GM19099 (cell line): Measurements from ENCODE around the gene TMC6.

Source experiments
- POLR2A ChIP-seq: IDR thresholded peaks from 3 replicates; pipeline ENCODE4 v1.6.1; 2011; ENCODE audit warnings: low read depth; ENCODE audit not compliant: insufficient read length; ENCODE audit errors: extremely low read depth

Gene TMC6

GRCh38 chr17:78089576-78090281, 38.8 kb downstream of the TMC6 start:
- TF ChIP-seq POLR2A = no peak

- no peak for TF ChIP-seq POLR2A
Observed at GRCh38 chr17:78088529-78088928, 40.0 kb downstream of the TMC6 start.

GRCh38 chr17:78086740-78087139, 41.8 kb downstream of the TMC6 start:
- TF ChIP-seq POLR2A = no peak

- TF ChIP-seq POLR2A = no peak
Observed at GRCh38 chr17:78082988-78083387, 45.6 kb downstream of the TMC6 start.

GRCh38 chr17:78081551-78081950, 47.0 kb downstream of the TMC6 start:
- TF ChIP-seq POLR2A = no peak

- TF ChIP-seq POLR2A = no peak
Observed at GRCh38 chr17:78079253-78079652, 49.3 kb downstream of the TMC6 start.

- no peak for TF ChIP-seq POLR2A
Observed at GRCh38 chr17:78075545-78075944, 53.0 kb downstream of the TMC6 start.

GRCh38 chr17:78075011-78075410, 53.5 kb downstream of the TMC6 start:
- TF ChIP-seq POLR2A = no peak

GRCh38 chr17:78072961-78073360, 55.6 kb downstream of the TMC6 start:
- no peak for TF ChIP-seq POLR2A

GRCh38 chr17:78069695-78070094, 58.9 kb downstream of the TMC6 start:
- no peak for TF ChIP-seq POLR2A

GRCh38 chr17:78064708-78065107, 63.8 kb downstream of the TMC6 start:
- no peak for TF ChIP-seq POLR2A

GRCh38 chr17:78063489-78063888, 65.1 kb downstream of the TMC6 start:
- TF ChIP-seq POLR2A = no peak

- no peak for TF ChIP-seq POLR2A
Observed at GRCh38 chr17:78062596-78062995, 66.0 kb downstream of the TMC6 start.
